HG03354 (cell line): ENCODE data around the gene GABRQ.

Experiments used
- ATAC-seq: cut with Tn5 transposase; IDR thresholded peaks from one replicate; pipeline ENCODE4 v1.9.1; 2021; ENCODE audit warnings: mild to moderate bottlenecking; ENCODE audit not compliant: unreplicated experiment, poor library complexity, severe bottlenecking

Gene GABRQ

DNA sequence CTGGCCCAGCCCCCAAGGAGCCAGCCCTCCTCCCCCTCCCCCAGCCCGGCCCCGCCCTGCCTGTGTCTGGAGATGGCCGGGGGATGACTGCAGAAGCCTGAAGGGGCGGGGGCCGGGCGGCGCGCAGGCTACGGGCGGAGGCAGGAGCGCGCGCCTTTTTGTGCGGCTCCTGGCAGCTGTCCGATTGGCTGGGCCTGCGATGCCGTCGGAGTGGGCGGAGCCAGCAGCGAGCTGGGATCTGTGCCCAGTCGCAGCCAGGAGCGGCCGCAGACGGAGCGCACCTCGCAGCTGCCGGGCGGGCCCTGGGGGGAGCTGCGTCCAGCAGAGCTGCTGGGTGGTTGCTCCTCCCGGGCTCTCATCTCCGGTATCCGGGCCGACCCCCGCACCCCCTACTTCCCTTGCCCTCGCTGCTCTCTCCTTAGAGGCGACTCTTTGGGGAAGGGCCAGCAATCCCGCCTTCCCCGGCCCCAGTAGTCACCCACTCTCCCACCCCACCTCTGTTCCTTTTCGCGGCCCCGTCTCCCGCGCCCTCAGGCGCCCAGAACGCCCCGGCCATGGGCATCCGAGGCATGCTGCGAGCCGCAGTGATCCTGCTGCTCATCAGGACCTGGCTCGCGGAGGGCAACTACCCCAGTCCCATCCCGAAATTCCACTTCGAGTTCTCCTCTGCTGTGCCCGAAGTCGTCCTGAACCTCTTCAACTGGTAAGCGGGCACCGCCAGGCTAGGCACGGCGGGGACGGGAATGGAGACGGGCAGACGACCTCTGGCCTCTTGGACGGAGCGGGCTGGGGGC, at the start of gene GABRQ:
GABRQ (plus strand) TSS at position 247 of the 794 bp plus-strand sequence; CDS start at position 555, 308 bp downstream.
- no peak for ATAC-seq

DNA sequence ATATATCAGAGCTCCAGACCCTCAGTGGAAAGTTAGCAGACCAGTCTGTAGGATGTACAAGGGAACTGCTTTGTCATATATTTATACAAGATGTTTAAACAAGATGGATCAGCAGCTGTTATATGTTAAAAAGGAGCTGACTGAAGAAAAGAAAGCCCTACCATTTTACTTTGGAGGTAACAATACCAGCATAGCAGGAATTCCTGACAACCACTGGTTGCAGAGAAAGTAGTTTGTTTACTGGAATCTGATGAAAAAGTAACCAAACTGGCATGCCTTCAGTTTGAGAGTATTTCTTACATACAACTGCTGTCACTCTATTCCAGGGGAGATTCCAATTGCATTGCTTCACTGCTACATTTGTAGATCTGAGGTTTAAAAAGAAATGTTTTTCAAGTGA, 49.5 kb upstream of the GABRQ start:
- no peak for ATAC-seq

DNA sequence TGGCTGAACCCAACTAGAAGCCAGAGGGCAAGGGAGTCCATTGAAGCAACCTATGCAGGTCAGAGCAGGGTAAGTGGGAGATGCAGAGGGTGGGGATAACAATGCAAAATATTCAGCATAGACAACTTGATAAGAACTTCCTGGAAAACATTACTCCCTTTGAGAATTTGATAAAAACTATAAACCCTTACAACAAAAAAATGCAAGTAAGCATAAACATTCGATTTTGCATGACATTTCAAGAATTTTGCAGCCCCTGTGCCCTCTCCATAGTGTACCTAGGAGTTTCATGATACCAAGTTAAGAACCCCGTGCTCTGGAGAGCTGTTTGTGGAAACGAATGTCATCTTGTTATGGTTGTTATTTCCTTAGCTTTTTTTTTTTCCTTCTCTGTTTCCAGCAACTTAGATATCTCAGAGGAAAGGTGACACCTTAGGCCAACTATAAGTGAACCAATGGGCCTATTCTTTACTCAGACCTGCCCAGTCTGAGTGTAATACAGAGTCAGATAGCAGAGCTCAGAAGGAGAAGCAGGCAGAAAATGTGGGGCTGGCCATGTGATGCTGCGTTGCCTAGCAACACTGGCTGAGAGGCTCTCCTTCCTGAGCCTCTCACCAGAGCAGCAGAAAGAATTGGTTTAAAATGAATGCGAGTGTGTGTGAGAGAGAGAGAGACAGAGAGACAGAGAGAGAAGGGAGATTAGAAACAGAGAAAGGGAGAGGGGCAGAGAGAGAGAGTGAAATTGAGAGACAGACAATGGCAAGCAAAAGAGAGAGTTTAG, 36.7 kb upstream of the GABRQ start:
- ATAC-seq = no peak

DNA sequence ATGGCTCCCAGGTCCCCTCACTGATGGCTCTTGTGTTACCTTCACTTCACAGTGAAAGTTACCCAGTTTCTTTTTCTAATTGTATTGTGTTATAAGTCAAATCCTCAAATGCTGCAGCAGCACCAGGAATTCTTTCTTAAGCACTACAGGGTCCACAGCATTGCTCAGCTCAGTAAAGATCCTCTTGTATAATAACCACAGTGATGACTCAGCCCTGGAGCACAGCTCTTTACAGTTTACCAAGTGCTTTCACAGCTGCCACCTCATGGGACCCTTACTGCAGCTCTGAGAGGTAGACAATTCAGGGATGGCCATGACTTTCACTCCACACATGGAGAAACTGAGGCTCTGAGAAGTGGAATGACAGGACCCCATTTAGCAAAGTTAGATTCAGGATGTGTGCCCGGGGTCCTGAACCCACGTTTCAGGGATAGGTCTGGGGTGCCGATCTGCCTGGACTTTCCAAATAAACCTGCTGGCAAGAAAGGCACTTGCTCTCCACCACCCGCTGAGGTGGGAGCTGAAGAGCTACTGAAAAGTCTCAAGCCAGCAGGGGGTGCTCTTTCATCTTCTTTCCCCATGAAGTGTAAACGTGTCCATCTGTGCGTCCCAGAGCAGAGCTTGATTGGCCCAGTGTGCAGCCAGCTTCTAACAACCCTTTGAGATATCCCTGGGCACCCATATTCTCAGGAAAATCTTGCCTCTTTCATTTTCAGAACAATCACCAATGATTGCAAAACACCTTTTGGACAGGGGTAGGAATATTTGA, 35.7 kb upstream of the GABRQ start:
- no peak for ATAC-seq

DNA sequence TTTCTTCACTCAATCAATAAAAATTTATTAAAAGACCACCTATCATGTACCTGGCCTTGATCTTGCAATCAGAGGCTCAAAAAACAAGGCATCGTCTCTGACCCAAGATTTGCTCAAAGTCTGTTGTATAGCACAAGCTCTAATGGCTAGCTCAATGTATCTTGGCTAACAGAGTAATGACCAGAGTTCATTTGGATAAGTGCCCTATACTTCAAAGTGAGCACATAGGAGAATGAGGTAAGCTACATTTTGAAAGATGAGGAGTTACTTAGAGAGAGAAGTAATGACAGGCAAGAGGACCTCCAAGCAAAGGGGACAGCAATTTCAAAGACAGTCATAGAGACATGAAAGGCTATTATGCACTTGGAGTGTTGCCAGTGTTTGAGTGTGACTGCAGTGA, 22.9 kb upstream of the GABRQ start:
- ATAC-seq = no peak

DNA sequence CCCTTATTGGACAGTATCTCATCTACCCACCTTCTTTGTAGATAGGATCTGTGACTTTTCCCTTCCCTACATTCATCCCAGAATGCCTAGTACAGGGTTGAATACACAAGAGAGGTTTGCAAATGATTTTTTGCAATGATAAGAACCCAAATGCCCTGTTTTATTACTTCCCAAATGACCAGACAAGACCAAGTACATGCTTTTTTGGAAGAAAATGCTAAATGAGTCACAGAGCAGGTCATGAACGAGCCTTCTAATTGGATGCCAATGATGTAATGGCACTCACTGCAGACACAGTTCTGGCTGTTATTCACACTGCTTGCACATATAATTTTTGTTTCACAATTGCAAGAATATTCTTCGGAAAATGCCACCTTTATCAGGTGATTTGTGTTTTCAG, 17.8 kb upstream of the GABRQ start:
- no peak for ATAC-seq

DNA sequence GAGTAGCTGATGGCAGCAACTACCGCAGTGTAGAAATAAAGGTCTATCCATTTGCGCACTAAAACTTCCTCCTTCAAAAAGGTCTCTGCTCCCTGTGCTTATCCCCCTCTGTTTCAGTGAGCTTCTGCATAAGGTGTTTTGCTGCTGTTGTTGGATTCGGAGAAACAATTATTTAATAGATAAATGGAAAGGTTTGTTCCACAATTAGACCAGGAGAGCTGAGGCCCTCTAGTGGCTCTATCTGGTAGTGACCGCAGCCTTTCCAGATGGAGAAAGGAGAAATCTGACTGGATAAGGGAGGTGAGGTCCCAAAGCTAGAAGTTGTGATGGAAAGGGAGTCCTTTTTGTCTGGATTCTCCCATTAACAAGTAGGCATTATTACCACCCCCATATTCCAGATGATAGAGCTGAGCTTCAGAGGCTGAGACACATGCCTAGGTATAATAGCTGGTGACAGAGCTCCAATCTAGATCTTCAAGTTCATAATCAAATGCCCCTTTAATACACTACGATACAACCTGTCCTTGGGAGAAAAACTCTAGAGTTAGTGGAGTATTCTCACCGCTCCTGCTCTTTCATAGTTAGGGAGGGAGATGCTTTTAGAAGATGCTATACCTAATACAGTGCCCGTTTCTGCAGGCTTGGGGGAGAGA, 5.1 kb upstream of the GABRQ start:
- ATAC-seq = peak; percentile 64

DNA sequence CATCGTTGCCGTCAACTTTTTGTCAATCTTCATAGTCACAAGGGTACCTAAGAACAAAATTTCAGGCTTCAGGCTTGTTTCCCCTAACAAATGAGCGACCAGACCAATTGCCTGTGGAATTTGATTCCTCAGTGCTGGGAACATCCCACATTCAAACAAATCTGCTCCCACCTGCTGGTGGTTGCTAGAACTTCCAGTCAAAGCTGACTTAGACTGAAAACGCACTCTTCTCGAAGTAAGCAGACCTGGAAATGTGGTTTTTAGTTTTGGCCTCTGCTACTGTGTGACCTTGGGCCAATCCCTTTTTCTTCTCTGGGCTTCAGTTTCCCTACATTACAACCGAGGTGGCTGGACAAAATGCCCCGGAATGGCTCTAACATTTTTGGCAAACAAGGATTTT, 1.8 kb upstream of the GABRQ start:
- peak; percentile 51 for ATAC-seq

DNA sequence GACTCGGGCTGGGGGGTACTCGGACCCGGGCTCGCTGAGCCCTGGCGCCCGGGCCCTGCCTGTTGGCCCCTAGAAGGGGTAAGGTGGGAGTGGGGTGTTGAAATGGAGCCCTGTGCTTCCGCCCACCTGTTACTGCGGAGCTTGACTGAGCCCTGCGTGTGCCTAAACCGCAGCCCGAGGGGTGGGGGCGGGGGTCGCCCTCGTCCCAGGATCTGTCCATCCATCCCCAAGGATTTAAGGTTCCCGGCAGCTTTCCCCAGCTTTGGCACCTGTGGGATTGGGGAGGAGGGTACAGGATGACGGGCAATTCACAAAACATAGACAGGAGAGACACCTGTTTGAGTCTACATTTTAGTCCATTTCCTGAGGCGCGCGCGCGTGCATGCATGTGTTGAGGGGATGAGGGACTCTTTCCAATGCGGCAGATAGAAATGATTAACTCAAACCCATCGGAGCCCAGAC, 779 bp downstream of the GABRQ start:
- no peak for ATAC-seq

DNA sequence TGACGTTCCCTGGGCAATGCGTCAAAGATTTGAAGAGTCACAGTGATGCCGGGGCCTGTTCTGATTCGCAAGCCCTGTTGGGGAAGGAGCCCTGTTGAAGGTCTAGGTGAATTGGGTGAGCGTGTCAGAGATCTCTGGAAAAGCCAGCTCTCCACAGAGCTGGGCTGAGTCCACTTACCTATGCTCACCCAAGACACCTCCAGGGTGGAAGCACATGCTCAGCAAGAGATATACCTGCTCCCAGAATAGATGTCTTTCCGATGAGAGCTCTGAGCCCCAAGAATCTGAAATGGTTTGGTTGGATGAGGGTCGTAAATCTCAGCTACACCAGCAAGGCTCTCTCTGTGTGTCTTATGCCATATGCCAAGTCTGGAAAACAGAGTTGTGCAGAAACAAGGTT, 1.7 kb downstream of the GABRQ start:
- ATAC-seq = no peak

DNA sequence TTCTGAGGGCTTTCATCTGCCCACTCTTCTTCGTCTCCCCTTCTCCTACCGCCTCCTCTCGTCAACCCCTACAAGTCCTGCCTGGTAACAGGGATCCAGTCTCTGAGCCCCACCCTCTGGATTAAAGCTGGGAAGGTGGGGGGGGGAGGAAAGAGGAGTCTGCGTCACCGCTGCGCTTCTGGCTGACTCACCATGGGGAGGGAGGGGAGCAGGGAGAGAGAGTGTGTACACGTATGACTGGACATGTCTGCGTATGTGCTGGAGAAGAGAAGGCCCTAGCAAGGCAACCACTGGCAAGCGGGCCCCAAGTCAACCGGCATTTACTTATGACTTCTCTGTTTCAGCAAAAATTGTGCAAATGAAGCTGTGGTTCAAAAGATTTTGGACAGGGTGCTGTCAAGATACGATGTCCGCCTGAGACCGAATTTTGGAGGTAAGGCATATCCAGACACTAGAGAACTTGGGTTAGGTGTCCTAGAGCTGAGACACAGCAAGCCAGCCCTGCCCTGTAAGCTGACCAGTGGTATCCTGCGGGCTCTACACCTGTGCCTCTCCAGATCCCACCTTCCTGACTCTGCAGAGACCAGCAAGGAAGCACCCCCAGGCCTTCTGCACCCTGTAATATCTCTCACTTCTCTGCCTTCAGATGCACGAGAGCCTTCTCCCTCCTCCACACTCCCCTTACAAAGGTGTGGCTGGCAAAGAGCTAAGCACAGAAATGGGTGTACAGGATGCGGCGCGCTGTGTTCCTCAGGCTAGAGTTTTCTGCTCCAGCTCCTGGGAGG, 2.5 kb downstream of the GABRQ start:
- no peak for ATAC-seq

DNA sequence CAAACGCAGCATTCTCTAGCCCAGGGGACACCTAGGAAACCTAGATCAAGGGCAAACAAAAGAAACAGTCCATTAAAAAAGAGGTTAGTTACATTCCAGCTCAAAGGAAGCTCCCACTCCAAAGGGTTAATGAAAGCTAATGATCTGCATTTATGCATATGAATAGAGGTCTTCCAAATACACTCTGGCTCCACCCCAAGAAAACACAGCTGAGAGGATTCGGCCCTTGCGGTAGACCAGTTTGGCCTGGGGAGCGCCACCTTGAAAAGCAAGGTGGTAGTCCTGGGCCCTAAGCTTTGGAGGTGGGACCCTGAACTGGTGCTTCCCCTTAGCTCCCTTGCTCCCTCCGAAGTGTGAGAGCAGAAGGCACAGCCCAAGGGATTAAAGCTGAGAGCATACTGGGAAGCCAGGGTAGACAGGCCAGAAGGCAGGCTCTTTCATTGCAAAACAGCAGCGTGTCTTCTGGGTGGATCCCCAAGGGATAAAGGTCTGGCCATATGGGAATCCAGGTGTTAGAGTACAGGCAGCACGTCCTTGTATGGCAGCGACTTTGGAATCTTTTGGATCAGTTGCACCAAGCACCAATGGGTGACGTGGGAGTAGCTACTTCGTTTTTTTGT, 3.7 kb downstream of the GABRQ start:
- ATAC-seq = no peak

DNA sequence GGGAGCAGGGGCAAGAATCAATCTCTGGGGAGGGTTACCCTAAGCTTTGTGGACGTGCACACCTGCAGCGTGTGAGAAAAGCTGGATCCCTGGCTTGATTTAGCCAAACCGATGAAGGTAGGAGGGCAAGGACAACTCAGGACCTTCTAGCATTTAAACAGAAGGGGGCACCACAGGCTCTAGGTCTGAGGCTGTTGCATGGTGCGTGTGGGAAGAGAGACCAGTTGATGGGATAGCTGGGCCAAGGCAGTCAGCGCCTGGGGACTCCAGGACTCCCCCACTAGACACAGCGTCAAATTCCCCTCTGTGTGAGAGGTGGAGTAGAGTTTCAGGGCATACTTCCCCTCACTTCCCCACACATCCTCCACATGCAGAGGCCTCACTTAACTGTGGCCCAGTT, 4.3 kb downstream of the GABRQ start:
- ATAC-seq = no peak

DNA sequence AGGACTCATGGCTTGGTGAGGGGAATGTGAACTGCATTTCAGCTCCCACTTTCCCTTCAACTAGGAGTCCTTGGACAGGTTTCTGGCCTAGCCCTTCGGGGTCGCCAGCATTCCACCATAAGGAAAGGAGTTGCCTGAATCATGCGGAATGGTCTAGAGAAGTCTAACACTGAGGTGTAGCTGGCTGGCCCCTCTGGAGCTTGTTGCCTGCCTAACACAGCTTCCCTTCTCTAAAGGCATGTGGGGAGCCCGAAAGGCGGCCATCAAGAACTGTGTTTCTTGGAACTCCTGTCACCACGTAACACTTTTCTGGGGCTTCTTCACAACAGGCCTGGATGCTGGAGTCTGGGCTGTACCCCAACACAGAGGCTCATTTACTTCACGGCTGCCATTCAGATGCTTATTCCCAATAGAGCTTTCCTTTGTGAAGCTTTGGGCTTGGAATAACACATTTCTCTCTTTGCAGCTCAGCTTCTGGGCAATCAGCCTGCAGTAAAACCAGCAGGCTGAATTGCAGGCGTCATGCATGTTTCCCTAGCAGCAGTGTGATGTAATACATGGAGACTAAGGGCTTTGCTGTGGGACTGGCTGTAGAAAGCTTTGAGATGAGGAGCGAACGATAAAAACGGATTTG, 5.4 kb downstream of the GABRQ start:
- ATAC-seq = no peak

DNA sequence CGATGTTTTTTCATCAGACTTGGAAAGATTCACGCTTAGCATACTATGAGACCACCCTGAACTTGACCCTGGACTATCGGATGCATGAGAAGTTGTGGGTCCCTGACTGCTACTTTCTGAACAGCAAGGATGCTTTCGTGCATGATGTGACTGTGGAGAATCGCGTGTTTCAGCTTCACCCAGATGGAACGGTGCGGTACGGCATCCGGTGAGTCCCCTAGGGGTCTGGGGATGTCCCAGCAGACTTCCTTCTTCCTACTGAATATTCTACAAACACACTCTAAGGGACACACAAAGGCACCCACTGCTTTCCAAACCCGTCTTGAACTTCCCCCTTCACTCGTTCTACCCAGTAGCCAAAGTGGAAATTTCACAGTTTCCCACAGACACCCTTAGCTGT, 9.3 kb downstream of the GABRQ start:
- ATAC-seq = no peak

DNA sequence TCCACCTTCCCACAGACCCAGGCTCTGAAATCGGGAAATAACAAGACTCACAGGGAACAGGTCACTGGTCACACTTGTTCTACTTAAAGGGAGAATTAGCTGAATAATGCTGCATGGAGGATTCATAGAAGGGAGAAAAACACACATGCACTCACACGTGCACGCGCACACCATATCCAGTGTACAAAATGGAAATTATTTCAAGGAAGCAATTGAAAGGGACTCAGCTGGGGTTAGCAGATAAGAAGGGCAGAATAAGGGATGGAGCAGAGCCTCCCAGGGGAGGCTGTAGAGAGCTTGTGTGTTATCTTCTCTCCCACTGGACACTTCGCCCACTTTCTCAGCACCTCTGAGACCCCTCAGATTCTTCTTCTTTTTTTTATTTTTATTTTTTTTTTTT, 10.3 kb downstream of the GABRQ start:
- no peak for ATAC-seq

DNA sequence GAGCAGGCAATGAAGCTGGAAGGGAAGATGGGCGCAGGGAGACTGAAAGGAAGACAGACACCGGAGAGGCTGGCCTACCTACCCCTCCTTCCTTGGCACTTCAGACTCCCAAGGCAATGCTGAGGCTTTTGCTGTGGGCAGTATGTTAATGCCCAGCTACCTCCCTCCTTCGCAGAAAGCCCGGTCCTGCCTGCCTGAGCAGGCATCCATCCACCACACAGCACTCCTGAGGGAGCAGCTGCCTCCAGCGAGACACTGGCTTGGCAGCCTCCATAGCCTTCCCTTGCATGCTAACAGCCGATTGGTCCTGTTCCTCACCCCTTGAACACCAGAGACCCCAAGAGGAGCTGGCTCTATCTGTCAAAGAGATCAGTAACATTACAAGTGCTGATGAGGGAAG, 14.4 kb downstream of the GABRQ start:
- no peak for ATAC-seq

DNA sequence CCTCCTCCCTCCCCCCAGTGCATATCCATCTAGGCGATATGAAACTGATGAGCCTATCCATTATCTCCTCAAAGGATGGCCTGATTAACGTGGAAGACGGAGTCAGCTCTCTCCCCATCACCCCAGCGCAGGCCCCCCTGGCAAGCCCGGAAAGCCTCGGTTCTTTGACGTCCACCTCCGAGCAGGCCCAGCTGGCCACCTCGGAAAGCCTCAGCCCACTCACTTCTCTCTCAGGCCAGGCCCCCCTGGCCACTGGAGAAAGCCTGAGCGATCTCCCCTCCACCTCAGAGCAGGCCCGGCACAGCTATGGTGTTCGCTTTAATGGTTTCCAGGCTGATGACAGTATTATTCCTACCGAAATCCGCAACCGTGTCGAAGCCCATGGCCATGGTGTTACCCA, 14.8 kb downstream of the GABRQ start:
- ATAC-seq = no peak
